ENCODE results near the gene MEGF9.

- no peak for TF ChIP-seq POLR2AphosphoS5 (IDR thresholded peaks at IDR 0.05; ENCODE audit: low read depth)
- TF ChIP-seq, protein P1, sequence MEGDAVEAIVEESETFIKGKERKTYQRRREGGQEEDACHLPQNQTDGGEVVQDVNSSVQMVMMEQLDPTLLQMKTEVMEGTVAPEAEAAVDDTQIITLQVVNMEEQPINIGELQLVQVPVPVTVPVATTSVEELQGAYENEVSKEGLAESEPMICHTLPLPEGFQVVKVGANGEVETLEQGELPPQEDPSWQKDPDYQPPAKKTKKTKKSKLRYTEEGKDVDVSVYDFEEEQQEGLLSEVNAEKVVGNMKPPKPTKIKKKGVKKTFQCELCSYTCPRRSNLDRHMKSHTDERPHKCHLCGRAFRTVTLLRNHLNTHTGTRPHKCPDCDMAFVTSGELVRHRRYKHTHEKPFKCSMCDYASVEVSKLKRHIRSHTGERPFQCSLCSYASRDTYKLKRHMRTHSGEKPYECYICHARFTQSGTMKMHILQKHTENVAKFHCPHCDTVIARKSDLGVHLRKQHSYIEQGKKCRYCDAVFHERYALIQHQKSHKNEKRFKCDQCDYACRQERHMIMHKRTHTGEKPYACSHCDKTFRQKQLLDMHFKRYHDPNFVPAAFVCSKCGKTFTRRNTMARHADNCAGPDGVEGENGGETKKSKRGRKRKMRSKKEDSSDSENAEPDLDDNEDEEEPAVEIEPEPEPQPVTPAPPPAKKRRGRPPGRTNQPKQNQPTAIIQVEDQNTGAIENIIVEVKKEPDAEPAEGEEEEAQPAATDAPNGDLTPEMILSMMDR (IDR thresholded peaks at IDR 0.05; ENCODE audit: insufficient read depth, low read length), result no peak
Measured at GRCh38 chr9:120723565-120723964, 9.3 kb upstream of the MEGF9 start.

Measured in HL-60 (cell line).